ENCODE data around the gene DSC3.
"Not testable (repeated sequence)": the region's sequence is repeated elsewhere in the genome, so short reads cannot be mapped to it uniquely, and the experiment has no call there.

Gene DSC3

DNA sequence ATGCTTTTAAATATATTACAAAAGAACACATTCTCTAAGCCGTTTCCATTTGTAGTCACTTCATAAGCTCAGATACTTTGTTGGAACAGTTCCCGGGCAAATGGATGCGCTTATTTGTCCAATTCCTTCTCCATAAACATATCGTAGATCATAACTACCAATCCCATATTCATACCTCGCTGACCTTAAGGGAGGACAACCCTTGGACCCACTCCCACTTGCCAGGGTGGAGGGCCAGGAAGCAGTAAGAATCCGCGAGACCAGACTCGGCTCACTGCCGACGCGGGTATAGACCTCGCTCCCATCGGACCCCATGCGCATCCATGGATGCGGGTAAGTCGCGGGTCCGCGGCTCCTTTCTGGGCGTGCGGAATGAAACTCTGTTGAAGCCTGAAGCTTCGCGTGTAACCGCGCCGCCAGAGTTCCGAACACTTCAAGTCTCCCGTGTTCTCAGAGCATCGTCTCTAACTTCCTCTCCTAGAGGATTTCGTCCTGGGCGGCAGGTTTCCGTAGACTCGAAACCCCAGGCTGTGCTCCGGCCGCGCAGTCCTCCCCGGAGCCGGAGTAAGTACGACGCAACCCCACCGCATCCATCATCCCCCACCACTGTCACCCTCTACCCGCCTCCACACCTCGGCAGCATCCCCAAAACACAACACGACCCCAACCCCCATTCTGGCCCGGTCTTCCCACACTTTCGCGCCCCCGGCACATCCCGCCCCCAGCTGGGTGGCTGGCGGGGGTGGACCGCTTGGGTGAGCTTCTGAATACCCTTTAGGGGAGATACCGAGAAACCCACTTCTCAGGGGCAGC is 1.1 kb downstream of the DSC3 start:
- DNase-seq (ENCODE audit: low read depth in 2 of 2), result no peak

DNA sequence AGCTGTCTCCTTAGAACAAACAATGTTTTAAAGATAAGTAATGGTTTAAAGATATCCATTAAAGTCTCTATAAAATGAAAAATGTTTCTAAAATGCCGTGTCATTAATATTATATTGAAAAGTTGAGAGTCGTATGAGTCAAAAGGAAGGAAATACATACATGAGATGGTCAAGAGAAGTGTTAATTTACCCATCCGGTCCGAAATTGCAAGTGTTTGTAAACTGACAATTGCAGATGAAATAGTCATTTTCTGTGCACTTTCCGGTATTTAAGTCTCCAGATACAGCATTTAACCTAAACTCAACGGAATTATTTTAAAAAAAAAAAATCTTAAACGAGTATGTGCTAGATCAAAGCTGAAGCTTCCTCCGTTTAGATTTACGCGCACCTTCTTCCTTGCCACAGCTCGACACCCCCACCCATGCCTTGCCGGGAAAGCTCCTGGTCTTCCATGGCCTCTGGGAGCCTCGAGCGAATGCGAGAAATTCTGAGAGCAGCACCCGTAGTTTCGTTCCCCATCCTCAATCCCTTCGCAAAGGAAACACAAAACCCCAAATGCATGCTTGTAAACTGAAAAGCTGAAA is 1.8 kb downstream of the DSC3 start:
- no peak for DNase-seq (ENCODE audit: low read depth in 2 of 2)

DNA sequence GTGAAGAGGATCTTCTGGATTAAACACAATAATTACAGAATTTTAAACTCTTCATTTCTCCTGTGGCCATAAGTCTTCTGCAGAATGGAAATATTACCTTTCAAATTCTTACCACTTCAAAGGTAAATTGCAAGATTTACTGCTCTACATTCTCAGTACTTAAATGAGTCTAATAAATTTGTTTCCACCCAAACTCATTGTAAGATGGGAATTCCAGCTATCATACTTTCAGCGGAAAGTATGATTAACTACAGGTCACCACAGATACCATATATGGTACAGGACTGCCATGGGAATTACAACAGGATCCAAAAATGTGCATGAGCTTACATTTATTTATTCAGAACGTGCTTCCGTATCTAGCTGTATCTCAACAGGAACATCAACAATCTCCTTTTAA is 3.1 kb downstream of the DSC3 start:
- DNase-seq (ENCODE audit: low read depth in 2 of 2), result no peak

DNA sequence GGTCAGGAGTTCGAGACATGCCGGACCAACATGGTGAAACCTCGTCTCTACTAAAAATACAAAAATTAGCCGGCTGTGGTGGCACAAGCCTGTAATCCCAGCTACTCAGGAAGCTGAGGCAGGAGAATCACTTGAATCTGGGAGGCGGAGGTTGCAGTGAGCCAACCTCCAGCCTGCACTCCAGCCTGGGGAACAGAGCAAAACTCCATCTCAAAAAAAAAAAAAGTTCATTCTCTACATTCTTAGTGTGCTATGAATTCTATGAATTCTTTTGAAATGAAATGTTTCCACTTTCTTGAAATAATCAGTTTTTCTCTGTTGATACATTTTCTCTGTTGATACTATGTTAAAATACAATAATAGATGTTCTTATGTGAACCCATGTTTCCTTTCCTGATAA is 4.9 kb downstream of the DSC3 start:
- DNase-seq (ENCODE audit: low read depth in 2 of 2), result not testable (repeated sequence)

DNA sequence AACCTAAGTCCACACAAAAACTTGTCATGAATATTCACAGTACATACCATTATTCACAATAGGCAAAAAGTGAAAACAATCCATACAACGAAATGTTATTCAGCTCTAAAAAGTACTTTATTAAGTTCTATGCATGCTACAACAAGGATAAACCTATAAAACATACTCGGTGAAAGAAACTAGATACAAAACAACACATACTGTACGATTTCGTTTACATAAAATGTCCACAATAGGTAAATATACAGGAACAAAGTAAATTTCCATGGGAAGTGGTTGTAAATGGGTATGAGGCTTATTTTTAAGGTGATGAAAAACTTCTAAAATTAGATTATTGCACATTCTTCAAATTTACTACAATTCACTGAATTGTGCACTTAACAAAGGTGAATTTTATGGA is 8.0 kb downstream of the DSC3 start:
- no peak for DNase-seq (ENCODE audit: low read depth in 2 of 2)

DNA sequence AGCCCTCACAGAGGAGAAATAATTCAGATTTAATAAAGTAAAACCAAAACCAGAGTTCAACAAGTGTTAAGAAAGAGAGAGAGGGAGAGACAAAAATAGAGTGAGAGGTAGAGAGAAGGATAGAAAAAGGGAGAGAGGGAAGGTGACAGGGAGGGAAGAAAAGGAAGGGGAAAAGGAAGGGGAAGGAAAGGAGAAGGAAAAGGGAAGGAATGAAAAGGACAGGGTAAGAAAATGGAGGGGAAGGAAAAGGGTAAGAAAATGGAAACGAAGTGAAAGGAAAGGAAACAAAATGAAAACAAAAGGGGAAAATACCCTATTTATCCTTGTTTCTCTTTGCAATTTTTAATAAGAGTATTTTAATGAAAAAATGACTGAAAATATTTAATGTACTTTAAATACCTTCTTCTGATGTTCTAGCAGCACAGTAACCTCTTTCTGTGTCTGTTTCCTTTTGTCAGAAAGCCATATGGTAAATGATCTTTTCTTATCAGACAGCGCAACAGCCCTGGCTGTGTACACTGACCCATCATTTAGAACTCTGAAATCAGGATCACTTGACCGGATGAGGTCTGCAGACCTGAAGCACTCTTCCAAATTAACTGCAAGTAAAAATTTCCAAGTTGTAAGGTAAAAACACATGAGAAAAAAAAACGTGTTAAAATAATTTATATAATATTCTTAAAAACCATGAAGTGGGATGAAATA is 11.8 kb downstream of the DSC3 start:
- no peak for DNase-seq (ENCODE audit: low read depth in 2 of 2)

DNA sequence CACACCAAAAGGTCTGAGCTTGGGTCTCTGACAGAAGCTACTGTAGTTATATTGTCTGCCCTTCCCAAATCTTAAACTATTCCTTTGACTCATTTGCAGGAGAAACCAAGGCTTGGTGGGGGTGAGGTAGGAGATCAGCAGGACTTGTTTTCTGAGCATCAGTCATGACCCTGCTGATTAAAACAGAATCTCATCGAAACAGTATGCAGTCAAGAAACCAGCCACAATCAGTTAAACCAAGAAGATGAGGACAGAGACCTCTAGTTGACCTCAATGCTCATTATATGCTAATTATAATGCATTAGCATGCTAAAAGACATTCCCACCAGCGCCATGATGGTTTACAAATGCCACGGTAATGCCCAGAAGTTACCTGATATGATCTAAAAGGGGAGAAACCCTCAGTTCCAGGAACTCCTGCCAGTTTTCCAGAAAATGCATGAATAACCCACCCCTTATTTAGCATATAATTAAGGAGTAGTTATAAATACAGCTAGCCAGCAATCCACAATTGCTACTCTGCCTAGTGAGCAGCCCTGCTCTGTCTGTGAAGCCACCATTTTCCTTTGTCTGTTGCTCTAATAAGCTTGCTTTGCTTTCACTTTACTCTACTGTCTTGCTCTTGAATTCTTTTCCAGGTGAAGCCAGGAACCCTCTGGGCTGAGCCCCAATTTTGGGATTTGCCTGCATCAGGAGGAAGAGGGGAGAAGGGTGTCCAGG is 26.7 kb downstream of the DSC3 start:
- DNase-seq (ENCODE audit: low read depth in 2 of 2), result no peak

DNA sequence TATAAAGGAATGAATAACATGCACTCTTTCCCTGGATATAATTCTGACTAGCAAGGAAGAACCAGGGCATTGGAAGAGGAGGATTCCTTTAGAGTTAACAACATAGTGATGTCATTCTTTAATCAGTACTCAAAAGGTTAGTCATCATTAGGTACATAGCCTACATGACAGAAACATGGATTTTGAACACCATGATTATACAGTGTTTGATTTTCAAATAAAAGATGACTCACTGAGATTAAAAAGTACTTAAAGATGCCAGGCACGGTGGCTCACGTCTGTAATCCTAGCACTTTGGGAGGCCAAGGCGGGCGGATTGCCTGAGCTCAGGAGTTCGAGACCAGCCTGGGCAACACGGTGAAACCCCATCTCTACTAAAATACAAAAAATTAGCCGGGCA is 31.1 kb downstream of the DSC3 start:
- DNase-seq (ENCODE audit: low read depth in 2 of 2), result not testable (repeated sequence)

DNA sequence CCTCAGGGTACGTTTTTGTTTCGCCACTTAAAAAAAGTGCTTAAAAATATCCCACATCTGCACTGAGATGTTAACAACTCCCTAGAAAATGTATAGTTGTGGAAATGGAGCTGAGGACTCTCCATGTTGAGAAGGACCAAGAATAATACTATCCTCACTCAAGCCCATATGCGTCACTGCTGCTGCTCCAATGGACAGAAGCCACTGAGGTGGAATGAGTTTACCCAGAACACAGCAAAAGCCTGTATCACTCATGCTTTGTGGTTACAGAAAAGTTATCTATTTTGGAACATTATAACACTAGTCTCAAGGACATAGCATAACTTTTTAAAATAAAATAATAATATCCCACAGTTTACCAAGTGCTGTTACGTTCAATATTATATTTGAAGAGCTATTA is 31.9 kb downstream of the DSC3 start:
- no peak for DNase-seq (ENCODE audit: low read depth in 2 of 2)

DNA sequence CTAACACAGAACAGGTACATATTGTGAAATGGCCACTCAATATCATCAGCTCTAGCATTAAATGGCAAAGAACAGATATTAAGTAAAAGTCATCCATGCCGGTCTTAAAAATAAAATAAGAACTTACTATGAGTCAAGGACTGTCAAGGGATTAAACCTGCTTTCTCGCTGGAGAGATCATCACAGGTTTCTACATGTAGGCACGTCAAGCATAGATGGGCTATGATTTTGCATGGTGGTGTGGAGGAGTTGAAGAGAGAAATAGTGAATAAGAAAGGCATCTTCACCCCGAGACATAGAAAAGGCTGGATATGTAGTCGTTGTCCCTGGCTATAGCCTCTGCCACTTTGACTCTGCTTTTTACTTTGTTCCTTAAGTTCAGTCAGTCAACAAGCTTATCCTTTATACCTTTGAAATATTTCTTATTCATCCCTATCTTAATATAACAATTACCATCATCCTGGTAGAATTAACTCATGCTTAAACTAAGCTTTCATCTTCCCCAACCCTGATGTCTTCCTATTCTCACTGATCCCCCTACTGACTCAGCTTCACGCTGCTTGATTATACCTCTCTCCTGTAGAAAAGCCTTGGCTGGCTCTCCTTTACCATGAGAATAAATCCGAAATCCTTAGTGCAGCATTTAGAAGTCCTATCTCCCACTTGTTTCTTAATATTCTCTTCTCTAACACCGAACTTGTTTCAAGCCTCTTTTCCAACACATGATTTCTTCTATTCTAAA is 42.5 kb downstream of the DSC3 start:
- no peak for DNase-seq (ENCODE audit: low read depth in 2 of 2)

DNA sequence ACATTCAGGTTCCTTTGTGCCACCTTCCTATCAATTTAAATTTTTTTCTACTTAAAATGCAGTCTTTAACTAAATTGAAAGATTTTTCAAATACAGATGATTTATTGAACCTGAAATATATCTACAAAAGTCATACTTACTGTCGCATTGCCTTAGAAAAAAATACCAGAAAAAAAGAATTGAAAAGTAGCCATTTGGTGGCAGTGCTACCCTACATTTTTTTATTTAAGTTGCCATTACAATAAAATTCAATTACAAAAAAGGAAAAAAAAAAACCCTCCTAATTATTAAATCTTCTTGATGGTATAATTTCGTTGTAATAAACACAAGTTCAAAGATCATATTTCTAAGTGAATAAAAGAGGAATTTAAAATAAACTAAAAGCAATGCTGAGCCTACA is 43.4 kb downstream of the DSC3 start:
- no peak for DNase-seq (ENCODE audit: low read depth in 2 of 2)

DNA sequence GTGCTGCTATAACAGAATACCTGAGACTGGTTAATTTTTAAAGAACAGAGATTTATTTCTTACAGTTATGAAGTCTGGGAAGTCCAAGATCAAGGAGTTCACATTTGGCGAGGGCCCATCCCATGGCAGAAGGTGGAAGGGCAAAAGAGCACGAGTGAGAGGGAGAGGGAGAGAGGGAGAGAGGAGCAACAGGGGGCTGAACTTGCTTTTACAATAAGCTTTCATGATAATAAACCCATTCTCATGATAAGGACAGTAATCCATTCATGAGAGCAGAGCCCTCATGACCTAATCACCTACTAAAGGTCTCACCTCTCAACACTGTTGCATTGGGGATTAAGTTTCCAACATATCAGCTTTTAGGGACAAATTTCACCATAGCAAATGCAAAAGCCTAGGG is 45.3 kb downstream of the DSC3 start:
- no peak for DNase-seq (ENCODE audit: low read depth in 2 of 2)

DNA sequence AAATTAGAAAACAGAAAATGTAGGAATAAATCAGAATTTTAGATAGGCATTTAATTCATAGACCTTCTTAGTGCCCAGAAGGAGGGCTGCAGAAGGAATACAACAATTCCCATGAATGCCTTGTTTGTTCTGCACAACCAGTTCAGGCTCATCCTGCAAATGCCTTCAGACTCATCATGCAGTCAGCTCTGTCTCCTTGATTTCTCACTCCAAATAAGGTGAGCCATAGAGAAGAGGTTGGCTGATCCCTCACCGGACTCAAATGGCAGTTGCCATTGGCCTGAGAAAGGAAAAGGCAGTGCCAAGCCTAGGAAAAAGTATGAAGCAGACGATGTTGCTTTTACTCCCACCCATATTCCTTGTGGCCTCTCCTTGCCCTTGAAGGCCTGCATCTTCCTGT is 50.3 kb downstream of the DSC3 start:
- DNase-seq (ENCODE audit: low read depth in 2 of 2), result no peak

DNA sequence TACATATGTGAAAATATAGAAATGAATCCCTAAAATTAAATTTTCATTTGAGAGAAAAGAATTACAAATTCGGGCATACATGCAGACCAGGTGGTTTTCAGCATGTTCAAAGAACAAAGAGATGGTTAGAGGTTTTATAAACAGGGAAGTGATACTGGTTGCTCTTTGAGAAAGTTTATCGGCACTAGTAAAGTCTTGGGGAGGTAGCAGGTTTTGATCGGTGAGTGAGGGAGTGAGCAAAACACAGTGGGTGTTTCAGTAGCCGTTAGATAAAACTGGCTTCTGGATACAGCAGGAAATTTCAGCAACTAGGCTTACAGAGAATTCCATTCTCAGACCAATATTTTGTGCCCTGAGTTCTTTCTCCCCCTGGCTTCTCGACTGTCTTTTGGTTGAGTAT is 51.1 kb downstream of the DSC3 start:
- DNase-seq (ENCODE audit: low read depth in 2 of 2), result no peak

DNA sequence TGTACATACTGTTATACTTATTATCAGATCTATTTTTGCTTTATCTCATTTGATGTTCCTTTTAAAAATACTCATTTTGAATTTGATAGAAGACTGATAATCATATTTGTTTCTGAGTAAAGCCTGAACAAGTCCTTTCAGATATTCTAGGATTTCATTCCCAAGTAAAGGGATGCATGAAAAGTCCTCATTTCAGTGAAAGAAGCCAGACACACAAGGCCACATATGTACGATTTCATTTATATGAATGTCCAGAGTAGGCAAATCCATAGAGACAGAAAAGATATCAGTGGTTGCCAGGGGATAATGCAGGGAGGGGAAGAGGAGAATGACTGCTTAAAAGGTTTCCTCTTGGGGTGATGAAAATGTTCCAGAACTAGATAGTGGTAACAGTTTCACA is 53.4 kb downstream of the DSC3 start:
- DNase-seq (ENCODE audit: low read depth in 2 of 2), result no peak

DNA sequence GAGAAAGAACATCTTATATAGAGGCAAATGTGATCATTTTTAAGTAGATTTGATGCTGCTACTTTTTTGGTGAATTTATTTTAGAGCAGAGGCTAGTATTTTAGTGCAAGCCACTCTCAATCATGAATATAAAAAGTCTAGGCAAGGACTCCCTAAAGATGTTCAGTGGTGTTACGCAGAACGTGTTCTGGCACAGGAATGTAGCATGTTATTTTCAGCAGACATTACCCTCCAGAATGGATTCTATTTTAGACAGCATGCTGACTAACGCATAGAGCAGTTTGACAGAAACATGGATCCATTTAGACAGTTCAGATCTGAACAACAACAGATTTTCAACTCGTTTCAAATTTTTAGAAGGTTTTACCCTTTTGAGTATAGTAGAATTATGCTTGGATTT is 54.1 kb downstream of the DSC3 start:
- DNase-seq (ENCODE audit: low read depth in 2 of 2), result no peak

DNA sequence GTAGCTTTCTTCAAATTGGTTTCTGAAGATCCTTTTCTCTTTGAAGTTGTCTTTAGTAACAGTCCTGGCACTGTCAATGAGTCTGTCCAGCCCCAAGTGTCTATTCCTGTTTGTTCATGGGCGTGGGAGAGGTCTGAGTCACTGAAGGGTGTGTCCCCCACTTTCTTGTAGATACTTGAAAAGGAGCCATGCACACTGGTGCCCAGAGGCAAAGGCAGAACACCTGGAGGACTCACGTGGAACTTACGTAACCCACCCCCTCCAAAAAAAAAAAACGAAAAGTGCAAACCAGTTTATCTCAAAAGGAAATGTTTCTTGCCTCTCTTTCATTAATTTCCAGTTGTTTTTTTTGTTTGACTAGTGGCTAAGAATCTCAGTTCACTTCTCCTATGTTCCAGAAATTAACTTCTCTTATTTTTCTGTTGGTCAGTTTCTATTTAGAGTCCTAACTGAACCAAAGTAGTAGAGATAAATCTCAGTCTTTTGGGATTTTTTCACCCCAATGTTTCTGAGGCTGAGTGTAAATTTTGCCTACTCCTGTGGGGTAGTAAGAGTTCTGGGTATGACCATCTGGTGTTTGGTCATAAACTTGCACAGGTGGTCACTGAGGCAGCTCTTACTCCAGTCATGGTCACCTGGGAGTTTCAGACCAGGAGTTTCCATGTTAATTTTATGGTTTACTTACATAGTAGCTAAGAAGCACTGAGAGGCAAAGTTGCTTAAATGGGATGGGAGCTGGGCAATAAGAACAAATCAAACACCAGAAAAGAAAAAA is 54.9 kb downstream of the DSC3 start:
- no peak for DNase-seq (ENCODE audit: low read depth in 2 of 2)

DNA sequence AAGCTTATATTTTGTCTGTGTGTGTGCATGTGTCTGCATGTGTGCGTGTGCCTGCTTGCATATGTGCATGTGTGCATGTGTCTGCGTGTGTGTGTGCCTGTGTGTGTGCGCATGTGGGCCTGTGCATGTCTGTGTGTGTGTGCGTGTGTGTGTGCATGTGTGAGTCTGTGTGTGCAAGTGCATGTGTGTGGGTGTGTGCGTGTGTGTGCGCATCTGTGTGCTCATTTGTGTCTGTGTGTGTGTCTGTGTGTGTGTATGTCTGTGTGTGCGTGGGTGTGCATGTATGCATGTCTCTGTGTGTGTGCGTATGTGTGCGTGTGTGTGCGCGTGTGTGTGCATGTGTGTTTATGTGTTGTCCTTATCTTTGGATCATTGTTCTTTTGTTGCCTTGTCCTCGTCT is 56.8 kb downstream of the DSC3 start:
- DNase-seq (ENCODE audit: low read depth in 2 of 2), result no peak

DNA sequence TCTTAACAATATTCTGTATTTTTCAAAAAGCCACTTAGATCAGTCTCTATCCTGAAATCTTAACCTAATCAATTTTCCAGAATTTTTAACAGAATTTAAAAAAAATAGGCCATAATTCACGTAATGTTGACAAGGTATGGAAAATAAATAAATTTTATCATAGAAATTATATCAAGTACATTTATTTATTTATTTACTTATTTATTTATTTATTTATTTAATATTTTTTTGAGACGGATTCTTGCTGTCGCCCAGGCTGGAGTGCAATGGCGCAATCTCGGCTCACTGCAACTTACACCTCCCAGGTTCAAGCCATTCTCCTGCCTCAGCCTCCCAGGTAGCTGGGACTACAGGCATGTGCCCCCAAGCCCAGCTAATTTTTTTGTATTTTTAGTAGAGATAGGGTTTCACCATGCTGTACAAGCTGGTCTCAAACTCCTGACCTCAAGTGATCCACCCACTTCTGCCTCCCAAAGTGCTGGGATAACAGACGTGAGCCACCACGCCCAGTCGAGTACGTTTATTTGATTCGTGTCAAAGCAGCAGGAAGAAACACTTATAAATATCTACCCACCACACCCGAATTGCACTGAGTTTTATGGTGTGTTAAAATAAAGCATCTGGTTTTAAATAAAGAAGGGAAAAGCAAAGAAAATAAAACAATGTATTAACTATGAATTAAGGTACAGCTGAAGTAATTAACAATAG is 60.1 kb downstream of the DSC3 start:
- DNase-seq (ENCODE audit: low read depth in 2 of 2), result no peak

DNA sequence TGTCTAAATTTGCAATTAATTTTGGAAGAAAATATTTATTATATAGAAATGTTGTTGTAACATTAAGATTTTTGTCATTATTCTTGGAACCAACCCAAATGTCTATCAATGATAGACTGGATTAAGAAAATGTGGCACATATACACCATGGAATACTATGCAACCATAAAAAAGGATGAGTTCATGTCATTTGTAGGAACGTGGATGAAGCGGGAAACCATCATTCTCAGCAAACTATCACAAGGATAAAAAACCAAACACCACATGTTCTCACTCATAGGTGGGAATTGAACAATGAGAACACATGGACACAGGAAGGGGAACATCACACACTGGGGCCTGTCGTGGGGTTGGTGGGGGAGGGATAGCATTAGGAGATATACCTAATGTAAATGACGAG is 64.5 kb downstream of the DSC3 start:
- not testable (repeated sequence) for DNase-seq (ENCODE audit: low read depth in 2 of 2)

All from stimulated activated CD8-positive, alpha-beta memory T cell treated with anti-CD3 and anti-CD28 coated beads, Interleukin-7, amount 100 ng/mL, for 4 hours (primary cell).